HUDEP-2 (cell line): ENCODE results near the gene MGST3.
"Not testable (repeated sequence)": the region's sequence is repeated elsewhere in the genome, so short reads cannot be mapped to it uniquely, and the experiment has no call there.

Experiments used
- DNase-seq, 76 experiments: peaks; one replicate each; lab custom pipeline; 2025; ENCODE audit not compliant: unreplicated experiment in 76 of 76; lab: John Stamatoyannopoulos, UW

MGST3 gene

GRCh38 chr1:165695031-165695430 is 64.0 kb downstream of the MGST3 start:
- no peak for DNase-seq

DNA sequence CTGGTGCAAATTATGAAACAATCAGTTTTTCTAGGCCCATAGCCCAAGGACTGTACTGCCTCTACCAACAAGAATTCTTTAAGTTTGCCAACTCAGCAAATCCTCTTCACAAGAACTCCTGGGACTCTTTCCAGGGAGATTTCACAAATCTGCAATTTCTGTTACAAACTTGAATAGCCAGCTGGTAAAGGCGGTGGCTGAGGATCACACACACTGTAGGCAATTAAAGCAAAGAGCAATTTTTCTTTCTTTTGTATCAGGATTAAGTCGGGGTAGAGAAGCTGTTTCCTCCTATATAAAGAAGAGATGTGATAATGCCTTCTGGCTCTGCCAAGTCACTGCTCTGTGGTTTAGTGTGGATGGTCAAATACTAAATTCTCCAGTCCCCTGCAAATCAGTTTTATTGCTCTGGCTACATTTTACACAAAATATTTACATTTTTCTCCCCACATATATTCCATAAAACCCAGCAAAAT is 65.6 kb downstream of the MGST3 start:
- peak in 2 of 76 experiments; percentile 5 to 6 for DNase-seq

DNA sequence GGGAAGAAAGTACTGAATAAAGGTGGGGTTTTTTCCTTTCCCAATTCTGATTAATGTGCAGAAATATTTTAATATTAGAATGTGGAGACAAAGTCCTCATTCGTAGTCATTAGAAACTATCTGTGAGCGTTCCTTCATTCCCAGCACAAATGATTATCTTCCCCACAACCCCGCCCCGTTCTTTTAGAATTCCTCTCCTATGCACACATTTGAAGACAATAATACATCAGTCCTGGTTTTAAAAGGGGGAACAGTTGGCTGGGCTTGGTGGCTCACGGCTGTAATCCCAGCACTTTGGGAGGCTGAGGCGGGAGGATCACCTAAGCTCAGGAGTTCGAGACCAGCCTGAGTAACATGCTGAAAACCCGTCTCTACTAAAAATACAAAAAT is 66.5 kb downstream of the MGST3 start:
- DNase-seq = no peak

GRCh38 chr1:165697881-165698760 is 67.1 kb downstream of the MGST3 start, which contains the start of gene ALDH9A1:
ALDH9A1 (minus strand) TSS chr1:165698562; CDS start chr1:165698558, 4 bp downstream.
- DNase-seq = peak in 75 of 76 experiments; percentile 35 to 88 (median 76)

DNA sequence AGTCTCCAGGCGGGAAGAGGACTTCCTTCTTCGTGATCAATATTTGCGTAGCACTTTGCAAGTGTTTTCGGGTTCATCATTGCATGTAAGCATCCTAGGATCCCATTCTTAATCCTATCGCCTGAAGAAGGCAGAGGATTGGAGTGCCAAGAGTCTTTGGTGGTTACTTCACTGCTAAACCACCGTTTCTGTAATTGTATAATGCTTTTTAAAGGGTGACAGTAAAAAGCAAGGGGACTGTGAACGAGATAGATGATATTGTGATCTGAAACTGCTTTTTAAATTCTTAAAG is 67.7 kb downstream of the MGST3 start:
- DNase-seq = no peak

DNA sequence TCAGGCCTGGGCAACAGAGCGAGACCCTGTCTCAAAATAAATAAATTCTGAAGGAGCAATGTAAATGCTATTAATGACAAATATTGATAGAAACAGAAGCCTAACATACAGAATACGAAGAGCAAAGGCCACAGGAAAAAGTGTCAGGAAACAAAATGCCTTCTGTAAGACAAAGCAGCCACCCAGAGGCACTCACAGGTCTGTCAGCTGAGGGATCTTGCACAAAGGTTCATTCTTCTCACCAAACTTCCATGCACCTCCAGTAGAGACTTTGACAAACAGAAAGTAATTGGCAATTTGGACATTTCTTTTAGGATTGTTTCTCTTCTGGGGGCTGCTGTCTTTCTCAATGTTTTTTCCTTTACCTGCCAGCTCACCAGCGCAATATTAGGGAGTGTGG is 68.5 kb downstream of the MGST3 start:
- DNase-seq = no peak

DNA sequence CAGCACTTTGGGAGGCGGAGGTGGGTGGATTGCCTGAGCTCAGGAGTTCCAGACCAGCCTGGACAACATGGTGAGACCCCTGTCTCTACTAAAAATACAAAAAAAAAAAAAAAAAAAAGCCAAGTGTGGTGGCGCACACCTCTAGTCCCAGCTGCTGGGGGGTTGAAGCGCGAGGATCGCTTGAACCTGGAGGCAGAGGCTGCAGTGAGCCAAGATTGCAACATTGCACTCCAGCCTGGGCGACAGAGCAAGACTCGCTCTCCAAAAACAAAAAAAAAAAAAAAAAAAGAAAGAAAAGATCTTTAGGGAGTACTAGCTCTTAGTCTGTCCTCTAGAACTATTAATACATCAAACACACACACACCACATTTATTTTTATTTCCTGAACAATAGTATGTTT is 70.9 kb downstream of the MGST3 start:
- DNase-seq = not testable (repeated sequence)

GRCh38 chr1:165703648-165704047 is 72.6 kb downstream of the MGST3 start:
- no peak for DNase-seq
